ENCODE measurements around the gene TSPAN4. TPM values are rescaled to one million over a fixed set of nuclear protein-coding genes. Genes with fewer than 3 reads are reported as not detected.
A peak's percentile ranks its signal among the peaks of the same experiment; 100 is the strongest.

Gene TSPAN4
- total RNA-seq, 1 donor from 2014 or later = 40.2 TPM

GRCh38 chr11:803467-803742 lies 39.2 kb upstream of the TSPAN4 start:
- peaks cover 5% of the 10 kb centered on the region for H3K4me1 Mint-ChIP-seq
- no peaks in the 10 kb centered on the region for H3K27me3 Mint-ChIP-seq (ENCODE audit: low read depth)
- no peaks in the 10 kb centered on the region for H3K9me3 Mint-ChIP-seq
- TF ChIP-seq, protein P1, sequence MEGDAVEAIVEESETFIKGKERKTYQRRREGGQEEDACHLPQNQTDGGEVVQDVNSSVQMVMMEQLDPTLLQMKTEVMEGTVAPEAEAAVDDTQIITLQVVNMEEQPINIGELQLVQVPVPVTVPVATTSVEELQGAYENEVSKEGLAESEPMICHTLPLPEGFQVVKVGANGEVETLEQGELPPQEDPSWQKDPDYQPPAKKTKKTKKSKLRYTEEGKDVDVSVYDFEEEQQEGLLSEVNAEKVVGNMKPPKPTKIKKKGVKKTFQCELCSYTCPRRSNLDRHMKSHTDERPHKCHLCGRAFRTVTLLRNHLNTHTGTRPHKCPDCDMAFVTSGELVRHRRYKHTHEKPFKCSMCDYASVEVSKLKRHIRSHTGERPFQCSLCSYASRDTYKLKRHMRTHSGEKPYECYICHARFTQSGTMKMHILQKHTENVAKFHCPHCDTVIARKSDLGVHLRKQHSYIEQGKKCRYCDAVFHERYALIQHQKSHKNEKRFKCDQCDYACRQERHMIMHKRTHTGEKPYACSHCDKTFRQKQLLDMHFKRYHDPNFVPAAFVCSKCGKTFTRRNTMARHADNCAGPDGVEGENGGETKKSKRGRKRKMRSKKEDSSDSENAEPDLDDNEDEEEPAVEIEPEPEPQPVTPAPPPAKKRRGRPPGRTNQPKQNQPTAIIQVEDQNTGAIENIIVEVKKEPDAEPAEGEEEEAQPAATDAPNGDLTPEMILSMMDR (conservative IDR thresholded peaks at IDR 0.05) = no peak
- no peaks in the 10 kb centered on the region for H3K36me3 Mint-ChIP-seq (ENCODE audit: low read depth)
- H3K4me3 Mint-ChIP-seq = no peak overlapping the region
- DNase-seq (ENCODE audit: low read depth, low spot score) = no peak
- no peak overlapping the region for H3K27ac Mint-ChIP-seq (ENCODE audit: unreplicated experiment)

GRCh38 chr11:803770-804598 lies 38.7 kb upstream of the TSPAN4 start:
- no peak overlapping the region for H3K27ac Mint-ChIP-seq (ENCODE audit: unreplicated experiment)
- H3K4me3 Mint-ChIP-seq = peak overlapping the region; percentile 84
- H3K9me3 Mint-ChIP-seq = no peaks in the 10 kb centered on the region
- peaks cover 11% of the 10 kb centered on the region for H3K4me1 Mint-ChIP-seq
- H3K27me3 Mint-ChIP-seq (ENCODE audit: low read depth) = no peaks in the 10 kb centered on the region
- TF ChIP-seq, protein P1 (conservative IDR thresholded peaks at IDR 0.05) = no peak
- no peak for DNase-seq (ENCODE audit: low read depth, low spot score)
- H3K36me3 Mint-ChIP-seq (ENCODE audit: low read depth) = no peaks in the 10 kb centered on the region

- H3K27me3 Mint-ChIP-seq (ENCODE audit: low read depth) = no peaks in the 10 kb centered on the region
- DNase-seq (ENCODE audit: low read depth, low spot score) = no peak
- TF ChIP-seq, protein P1 (conservative IDR thresholded peaks at IDR 0.05) = no peak
- H3K36me3 Mint-ChIP-seq (ENCODE audit: low read depth) = no peaks in the 10 kb centered on the region
- no peaks in the 10 kb centered on the region for H3K9me3 Mint-ChIP-seq
- H3K4me3 Mint-ChIP-seq = peak overlapping the region; percentile 84
- peaks cover 13% of the 10 kb centered on the region for H3K4me1 Mint-ChIP-seq
- no peak overlapping the region for H3K27ac Mint-ChIP-seq (ENCODE audit: unreplicated experiment)
Observed at GRCh38 chr11:804599-804964, 38.1 kb upstream of the TSPAN4 start.

DNA sequence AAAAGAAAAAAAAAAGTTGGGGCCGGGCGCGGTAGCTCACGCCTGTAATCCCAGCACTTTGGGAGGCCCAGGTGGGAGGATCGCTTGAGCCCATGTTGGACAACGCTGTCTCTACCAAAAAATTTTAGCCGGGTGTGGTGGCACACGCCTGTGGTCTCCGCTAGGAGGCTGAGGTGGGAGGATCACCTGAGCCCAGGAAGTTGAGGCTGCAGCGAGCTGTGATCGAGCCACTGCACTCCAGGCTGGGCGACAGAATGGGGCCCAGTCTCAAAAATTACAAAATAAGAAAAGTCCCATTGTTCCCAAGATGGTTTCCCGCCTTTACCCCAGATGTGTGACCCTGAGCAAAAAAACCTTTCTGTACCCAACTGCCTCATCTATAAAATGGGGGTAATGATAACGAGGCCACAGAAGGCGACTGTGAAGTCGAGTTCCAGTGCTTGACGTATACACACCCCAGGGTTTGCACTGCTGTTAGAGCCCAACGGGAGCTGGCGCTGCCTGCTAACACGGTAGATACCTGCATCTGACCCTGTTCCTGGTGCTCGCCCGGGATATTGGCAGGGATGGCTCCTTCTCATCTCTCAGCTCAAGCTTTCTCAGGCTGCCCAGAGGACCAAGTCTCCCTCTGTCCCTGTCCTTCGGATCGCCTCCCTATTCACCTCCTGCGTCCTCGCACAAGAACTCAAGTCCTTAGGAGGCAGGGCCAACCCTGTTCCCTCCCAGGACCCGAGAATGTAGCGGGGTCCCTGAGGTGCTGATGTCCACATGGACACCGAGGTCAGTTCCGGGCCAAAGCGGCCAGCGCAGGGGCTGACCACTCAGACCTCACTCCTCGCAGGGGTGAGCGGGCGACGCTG lies 34.0 kb upstream of the TSPAN4 start:
- Mint-ChIP-seq H3K36me3 (ENCODE audit: low read depth) (peaks cover 2% of the 10 kb centered on the region), H3K27me3 (ENCODE audit: low read depth) (no peaks in the 10 kb centered on the region), H3K27ac (ENCODE audit: unreplicated experiment) (peak overlapping the region; percentile 98), H3K4me3 (peak overlapping the region; percentile 97), H3K4me1 (peaks cover 27% of the 10 kb centered on the region), H3K9me3 (no peaks in the 10 kb centered on the region)
- DNase-seq (ENCODE audit: low read depth, low spot score) = no peak
- TF ChIP-seq, protein P1 (conservative IDR thresholded peaks at IDR 0.05) = no peak

- H3K4me3 Mint-ChIP-seq = peak within 1 kb of the TSS; percentile 97
- TF ChIP-seq, protein P1 (conservative IDR thresholded peaks at IDR 0.05) = no peak
- H3K27ac Mint-ChIP-seq (ENCODE audit: unreplicated experiment) = peak within 1 kb of the TSS; percentile 99
- H3K4me1 Mint-ChIP-seq = peaks cover 27% of the 10 kb centered on the region
- no peaks in the 10 kb centered on the region for H3K9me3 Mint-ChIP-seq
- DNase-seq (ENCODE audit: low read depth, low spot score) = peak; percentile 93
- H3K36me3 Mint-ChIP-seq (ENCODE audit: low read depth) = peaks cover 5% of the 10 kb centered on the region
- no peaks in the 10 kb centered on the region for H3K27me3 Mint-ChIP-seq (ENCODE audit: low read depth)
Observed at GRCh38 chr11:809287-810039, 33.2 kb upstream of the TSPAN4 start, which contains the start of gene RPLP2. Gene RPLP2 (plus strand): TSS chr11:809967. CDS start chr11:810235, 268 bp downstream.
